K562 (cell line): ENCODE data around the gene DPP8. TPM values are rescaled to one million over a fixed set of nuclear protein-coding genes. Genes with fewer than 3 reads are reported as not detected.

ENCODE experiments used
- BDP1 ChIP-seq: IDR thresholded peaks from 3 replicates; pipeline ENCODE4 v1.6.1; 2011; ENCODE audit not compliant: insufficient read length, insufficient read depth
- CBX1 ChIP-seq: sonication (generic); IDR thresholded peaks from 2 replicates; pipeline ENCODE4 v1.6.1; 2016; ENCODE audit warnings: antibody characterized with exemption, low read depth, mild to moderate bottlenecking
- CUX1 ChIP-seq: fragments of 200-800 bp; sonication (Bioruptor generic); IDR thresholded peaks from 2 replicates; pipeline ENCODE4 v1.6.1; 2016; ENCODE audit warnings: missing genetic modification characterization, missing compliant biosample characterization
- ILF3 ChIP-seq: fragments of 450-650 bp; IDR thresholded peaks from 2 replicates; pipeline ENCODE4 v1.6.1; 2018; ENCODE audit warnings: antibody characterized with exemption, mild to moderate bottlenecking, moderate library complexity, borderline replicate concordance
- KAT7 ChIP-seq: sonication (generic); formaldehyde crosslinking; IDR thresholded peaks from 2 replicates; pipeline ENCODE4 v1.8.0; 2022; ENCODE audit warnings: missing genetic modification reagents, mild to moderate bottlenecking, borderline replicate concordance
- MBD2 ChIP-seq: sonication (generic); IDR thresholded peaks from 2 replicates; pipeline ENCODE4 v1.6.1; 2016; ENCODE audit warnings: low read depth, borderline replicate concordance
- SRSF7 ChIP-seq: fragments of 200-400 bp; formaldehyde crosslinking; optimal IDR thresholded peaks from 2 replicates; pipeline ENCODE3; 2017; ENCODE audit warnings: mild to moderate bottlenecking, low read depth, low read length
- TRIM25 ChIP-seq: fragments of 450-650 bp; IDR thresholded peaks from 2 replicates; pipeline ENCODE4 v1.7.0; 2016; ENCODE audit warnings: borderline replicate concordance
- ZBTB11 ChIP-seq, 3 experiments: fragments of 200-800 bp in 1 of 3; fragments of 250-450 bp in 1 of 3; fragments of 450-650 bp in 1 of 3; sonication (Bioruptor Pico) in 1 of 3; sonication (Bioruptor generic) in 1 of 3; formaldehyde crosslinking in 1 of 3; IDR thresholded peaks; 2 replicates each; pipeline versions ENCODE4 v1.6.1 to v1.8.0; 2016 to 2022; ENCODE audit warnings: mild to moderate bottlenecking in 2 of 3, missing genetic modification characterization in 2 of 3, missing compliant biosample characterization in 1 of 3, moderate library complexity in 1 of 3
- ZNF134 ChIP-seq: fragments of 250-450 bp; sonication (Bioruptor Pico); conservative IDR thresholded peaks from 2 replicates; pipeline ENCODE4 v1.4.0; 2020
- ZNF165 ChIP-seq: fragments of 250-450 bp; sonication (Bioruptor Pico); IDR thresholded peaks from 2 replicates; pipeline ENCODE4 v1.4.0; 2020; ENCODE audit warnings: borderline replicate concordance
- ZNF347 ChIP-seq: fragments of 450-650 bp; formaldehyde crosslinking; IDR thresholded peaks from 2 replicates; pipeline ENCODE4 v1.4.0; 2020; ENCODE audit warnings: low read depth, mild to moderate bottlenecking, moderate library complexity
- ZNF785 ChIP-seq: fragments of 250-450 bp; sonication (Bioruptor Pico); IDR thresholded peaks from 2 replicates; pipeline ENCODE4 v1.4.0; 2020; ENCODE audit warnings: mild to moderate bottlenecking
- polyA plus RNA-seq, 8 experiments: library from polyadenylated mRNA; depleted of rRNA in 4 of 8; stranded (reverse) in 5 of 8; unstranded in 3 of 8; fragments of >200 nt; fragmentation: Nextera tagmentation in 2 of 8; fragmentation: Illumina TruSeq in 1 of 8; extraction: Ambion mirVana in 2 of 8; extraction: Trizol in 1 of 8; gene quantifications; 2 replicates each; pipeline versions ENCODE4 v1.2.1 to v1.2.3, GENCODE V29; 2011 to 2014; ENCODE audit warnings: inconsistent platforms in 1 of 8, missing spikeins in 1 of 8
- total RNA-seq, 7 experiments: library from RNA; depleted of rRNA in 6 of 7; stranded (reverse); fragments of >200 nt in 6 of 7; fragmentation: Illumina TruSeq in 2 of 7; extraction: Trizol in 2 of 7; gene quantifications; 2 replicates each; pipeline versions ENCODE4 v1.2.1 to v1.2.3, GENCODE V29; 2011 to 2021; ENCODE audit warnings: low replicate concordance in 1 of 7

Gene DPP8
- total and polyA plus RNA-seq, 9 of the 15 experiments (the other 6 are each of a cell fraction or from before 2014, with no cell fraction given): 5.5 to 36.7 (median 20.7) TPM

- TF ChIP-seq ZNF165 (no peak), ZBTB11 (CRISPR knock-in tag; IDR thresholded peaks at IDR 0.05) (0 out of 6 replicates have a peak, but pooled peaks of 1 of the 3 experiments have one; percentile 0), TRIM25 (no peak), KAT7 (CRISPR knock-in tag) (no peak), CBX1 (no peak), ILF3 (no peak), MBD2 (no peak), SRSF7 (no peak), ZNF347 (CRISPR knock-in tag) (no peak), CUX1 (CRISPR knock-in tag) (no peak), BDP1 (no peak), ZNF785 (no peak), ZNF134 (CRISPR knock-in tag) (no peak)
Measured at GRCh38 chr15:65530318-65531111, 13.0 kb upstream of the DPP8 start, which contains the start of gene HACD3 (continued).
